H4 (cell line): ENCODE measurements around the gene MICAL3. TPM values are rescaled to one million over a fixed set of nuclear protein-coding genes. Genes with fewer than 3 reads are reported as not detected.
"Not testable (repeated sequence)": the region's sequence is repeated elsewhere in the genome, so short reads cannot be mapped to it uniquely, and the experiment has no call there.

Source experiments
- DNase-seq: peaks from one replicate; pipeline ENCODE4 v3.0.0-alpha.2; 2015; ENCODE audit warnings: low spot score
- total RNA-seq: library from RNA; depleted of rRNA; stranded (reverse); fragments of >200 nt; shearing (Covaris generic); gene quantifications from 2 replicates; pipeline ENCODE4 v1.2.3, GENCODE V29; 2014

Gene MICAL3
- total RNA-seq, 1 experiment from 2014 or later, result 7.0 TPM

DNA sequence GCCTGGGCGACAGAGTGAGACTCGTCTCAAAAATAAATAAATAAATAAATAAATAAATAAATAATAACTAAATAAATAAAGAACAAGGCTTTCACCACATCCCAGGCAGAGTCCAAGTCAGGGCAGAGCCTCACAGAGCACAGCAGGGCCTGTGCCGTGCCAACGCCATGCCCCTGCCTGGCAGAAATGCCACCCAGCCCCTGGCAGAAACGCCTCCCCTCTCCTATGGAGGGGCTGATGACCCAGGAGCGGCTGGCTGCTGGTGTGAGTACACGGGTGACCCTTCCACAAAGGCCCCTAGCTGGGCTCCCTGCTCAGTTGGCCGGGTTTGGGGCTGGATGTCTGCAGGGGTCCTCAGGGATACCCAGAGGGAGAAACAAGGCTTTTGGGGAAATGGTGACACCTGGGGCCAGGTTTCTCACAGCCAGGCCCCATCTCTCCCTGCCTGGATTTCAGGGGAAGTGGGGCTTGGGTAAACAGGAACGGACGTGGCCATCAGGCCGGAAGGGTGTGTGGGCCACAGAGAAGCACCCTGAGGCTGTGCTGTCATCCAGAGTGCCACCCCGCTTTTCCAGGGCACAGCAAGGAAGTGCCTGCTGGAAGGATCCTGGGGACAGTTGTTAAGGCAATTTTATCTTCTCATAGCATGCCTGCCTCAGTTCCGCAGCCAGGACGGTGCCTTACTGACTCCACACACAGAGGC lies 255.2 kb downstream of the MICAL3 start:
- DNase-seq, result no peak

DNA sequence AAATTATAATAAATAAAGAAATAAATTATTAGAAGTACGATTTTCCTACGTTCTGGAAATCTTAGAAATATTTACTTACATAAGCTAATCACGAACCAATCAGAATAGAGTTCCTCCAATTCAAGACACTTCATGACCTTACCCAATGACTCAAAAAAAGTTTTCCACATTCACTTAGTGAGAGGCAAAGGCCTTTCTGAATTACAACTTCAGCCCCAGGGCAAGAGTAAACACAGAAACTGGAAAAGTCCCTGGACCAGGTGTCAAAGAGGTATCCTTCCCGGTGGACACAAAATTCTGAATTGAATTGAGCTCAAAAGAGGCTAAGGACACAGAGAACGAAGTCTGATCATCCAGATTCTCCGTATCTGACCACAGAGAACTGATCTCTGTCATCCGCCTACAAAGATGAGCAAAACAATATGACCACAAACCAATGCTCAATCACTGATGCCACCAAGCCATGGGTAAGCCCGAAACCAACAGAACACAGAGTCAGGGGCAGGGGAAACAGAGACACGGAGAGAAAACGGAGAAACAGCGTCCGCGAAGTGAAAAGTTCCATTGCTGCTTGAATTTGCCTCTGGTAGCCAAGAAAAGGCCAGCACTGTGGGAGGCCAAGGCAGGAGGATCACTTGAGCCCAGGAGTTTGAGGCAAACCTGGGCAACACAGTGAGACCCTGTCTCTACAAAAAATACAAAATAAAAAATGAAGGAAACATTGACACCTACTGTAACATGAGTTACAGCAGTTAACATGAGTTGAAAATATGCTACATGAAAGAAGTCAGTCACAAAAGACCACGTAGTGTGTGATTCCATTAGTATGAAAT lies 256.9 kb downstream of the MICAL3 start:
- DNase-seq, result no peak

DNA sequence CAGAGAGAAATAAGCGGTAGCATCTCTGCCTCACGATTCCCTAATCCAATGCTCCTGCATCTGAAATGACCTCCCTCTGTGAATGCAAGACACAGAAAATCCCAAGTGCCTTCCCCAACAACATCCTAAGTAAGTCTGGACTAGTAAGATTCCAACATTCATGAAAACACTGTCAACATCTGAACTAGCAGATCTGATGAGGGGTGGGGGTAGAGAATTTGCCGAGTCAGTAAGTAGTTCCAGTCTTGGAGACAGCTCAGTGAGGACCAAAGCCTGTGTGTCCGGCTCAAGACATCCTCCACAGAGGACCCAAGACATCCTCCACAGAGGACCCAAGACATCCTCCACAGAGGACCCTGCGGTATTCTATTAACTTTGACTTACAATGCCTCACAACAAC lies 259.5 kb downstream of the MICAL3 start:
- not testable (repeated sequence) for DNase-seq

- DNase-seq, result no peak
Measured at GRCh38 chr22:17764036-17764435, 260.3 kb downstream of the MICAL3 start.

DNA sequence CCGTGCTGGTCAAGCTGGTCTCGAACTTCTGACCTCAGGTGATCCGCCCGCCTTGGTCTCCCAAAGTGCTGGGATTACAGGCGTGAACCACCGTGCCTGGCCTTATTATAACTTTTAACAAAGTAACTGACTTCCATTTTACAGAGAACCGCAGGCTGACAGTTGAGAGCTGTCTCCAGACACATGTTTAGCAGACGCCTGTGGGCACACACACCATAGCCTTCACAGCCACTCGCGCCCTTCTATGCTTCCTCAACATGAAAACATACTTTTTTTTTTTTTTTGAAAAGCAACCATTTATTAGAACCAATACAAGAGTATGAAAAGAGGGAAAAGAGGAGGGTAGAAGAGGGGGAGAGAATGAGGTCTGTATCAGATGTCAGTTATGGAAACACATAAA lies 260.9 kb downstream of the MICAL3 start:
- DNase-seq, result not testable (repeated sequence)

- no peak for DNase-seq
Measured at GRCh38 chr22:17761138-17761488, 263.2 kb downstream of the MICAL3 start.

GRCh38 chr22:17754233-17754925 lies 270.0 kb downstream of the MICAL3 start:
- DNase-seq, result no peak

GRCh38 chr22:17753401-17753989 lies 270.9 kb downstream of the MICAL3 start:
- no peak for DNase-seq

- DNase-seq, result no peak
Measured at GRCh38 chr22:17751596-17751995, 272.8 kb downstream of the MICAL3 start.

DNA sequence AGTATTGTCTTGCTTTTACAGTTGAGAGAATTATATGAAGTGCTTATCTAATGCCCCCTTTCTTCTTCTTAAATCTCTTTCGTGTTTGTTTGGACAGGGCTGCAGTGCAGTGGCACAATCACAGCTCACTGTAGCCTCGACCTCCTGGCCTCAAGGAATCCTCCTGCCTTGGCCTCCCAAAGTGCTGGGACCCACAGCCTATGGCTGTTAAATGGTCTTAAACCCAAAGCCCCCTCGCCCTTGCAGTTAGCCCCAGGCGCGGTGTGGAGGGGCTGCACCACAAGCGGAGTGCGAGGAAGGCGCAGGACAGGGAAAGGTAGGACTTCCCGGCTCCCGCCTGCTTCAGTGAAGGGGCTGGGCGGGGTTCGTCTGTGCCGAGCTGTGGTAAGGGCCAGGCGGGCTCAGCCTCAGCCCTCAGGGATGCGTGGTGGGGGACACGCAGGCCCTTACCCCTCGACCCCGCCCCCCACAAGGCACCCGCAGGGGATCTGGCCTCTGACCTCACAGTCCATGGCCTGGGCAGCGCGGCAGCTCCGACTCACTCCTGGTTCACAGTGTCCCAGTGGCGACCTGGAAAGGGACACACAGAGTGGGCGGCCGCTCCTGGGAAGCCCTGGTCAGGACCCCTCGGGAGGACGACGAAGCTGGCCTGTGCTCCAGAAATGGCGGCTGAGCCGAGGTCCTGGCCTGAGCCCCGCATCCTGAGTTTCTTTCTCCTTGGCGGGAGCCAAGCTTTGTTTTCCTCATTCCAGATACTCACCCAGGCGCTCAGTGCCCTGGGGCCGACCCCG lies 274.6 kb downstream of the MICAL3 start:
- DNase-seq, result no peak

DNA sequence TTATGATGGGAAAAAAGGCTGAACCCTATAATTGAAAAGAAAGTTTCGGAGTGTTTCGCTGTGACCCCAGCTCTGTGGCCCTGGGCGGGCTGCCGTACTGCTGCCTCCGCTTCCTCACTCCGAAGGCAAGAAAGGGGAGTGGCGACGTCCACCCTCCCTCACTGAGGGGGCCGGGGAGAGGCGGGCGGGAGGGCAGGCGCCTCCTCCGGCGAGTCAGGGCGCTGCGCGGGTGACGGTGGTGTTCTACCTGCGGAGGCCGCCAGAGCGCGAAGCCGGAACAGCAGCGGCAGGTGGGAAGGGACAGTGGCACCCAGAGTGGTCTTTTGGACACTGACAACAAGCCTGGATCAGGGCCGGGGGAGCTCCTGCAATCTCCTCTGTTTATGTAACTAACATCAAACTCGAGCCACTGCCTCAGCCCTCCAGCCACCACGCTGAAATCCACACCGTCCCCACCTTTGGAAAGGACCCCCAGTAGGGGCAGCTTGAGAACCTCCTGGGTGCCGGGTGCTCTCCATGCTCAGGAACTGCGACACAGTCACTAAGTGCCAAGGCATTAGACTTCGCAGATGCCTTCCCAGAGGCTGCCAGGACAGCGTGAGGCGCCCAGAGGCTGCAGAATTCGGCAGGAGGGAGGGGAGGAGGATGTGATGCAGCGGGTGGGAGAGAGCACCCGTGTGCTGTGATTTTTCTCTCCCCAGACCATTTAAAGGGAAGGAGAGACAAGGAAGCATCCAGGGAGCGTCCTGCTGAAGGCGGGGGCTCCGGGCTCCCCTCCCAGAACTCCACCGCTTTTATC lies 275.6 kb downstream of the MICAL3 start:
- DNase-seq, result no peak

- no peak for DNase-seq
Measured at GRCh38 chr22:17746916-17747315, 277.4 kb downstream of the MICAL3 start.

DNA sequence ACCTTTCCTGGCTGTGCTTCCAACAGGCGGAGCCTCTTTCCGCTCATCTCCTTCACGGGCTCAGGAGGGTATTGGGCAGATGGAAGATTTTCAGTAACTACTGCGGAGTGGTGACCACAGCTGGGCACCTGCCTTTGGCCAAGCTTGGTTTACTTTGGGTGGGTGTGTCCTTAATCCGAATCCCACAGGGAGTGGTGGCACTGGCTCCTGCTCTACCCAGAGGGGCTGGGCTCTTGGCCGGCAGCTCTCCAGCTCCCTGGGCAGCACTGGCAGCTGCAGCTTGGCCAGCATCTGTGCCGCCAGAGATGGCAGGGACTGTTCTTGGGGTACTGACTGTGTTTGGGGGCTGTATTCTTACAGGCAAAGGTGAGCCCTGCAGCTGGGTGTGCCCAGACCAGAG lies 279.9 kb downstream of the MICAL3 start:
- no peak for DNase-seq

GRCh38 chr22:17743661-17744411 lies 280.5 kb downstream of the MICAL3 start:
- no peak for DNase-seq

- peak; percentile 48 for DNase-seq
Measured at GRCh38 chr22:17742527-17742902, 281.8 kb downstream of the MICAL3 start.

DNA sequence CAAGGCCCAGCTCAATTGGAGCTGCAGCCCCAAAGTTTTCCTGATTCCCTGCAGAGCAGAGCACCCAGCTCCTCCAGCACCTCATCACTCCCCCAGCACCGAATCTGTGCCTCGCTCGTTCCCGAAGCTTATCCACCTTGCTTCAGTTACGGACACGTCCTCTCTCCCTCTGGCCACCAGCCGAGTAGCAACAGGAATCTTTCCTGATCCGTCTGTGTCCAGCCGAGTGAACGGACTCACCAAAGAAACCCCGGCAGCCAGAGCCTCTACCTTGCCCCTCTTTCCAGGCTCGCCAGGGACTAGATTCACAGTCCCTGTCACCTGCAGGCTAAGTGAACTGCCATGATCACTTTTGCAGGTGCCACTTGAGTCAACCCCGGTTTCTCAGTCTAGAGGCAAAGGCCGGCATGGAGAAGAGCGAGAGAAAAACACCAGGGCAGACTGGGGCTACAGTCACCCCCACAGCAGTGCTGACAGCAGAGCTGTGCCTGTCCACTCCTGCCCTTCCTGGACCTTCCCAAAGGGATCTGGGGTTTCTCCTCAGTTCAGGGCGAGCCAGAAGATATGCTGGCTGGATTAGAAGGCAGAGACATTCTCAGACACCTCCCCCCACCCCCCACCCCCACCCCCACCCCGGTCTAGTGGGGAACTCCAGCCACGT lies 282.4 kb downstream of the MICAL3 start:
- no peak for DNase-seq

DNA sequence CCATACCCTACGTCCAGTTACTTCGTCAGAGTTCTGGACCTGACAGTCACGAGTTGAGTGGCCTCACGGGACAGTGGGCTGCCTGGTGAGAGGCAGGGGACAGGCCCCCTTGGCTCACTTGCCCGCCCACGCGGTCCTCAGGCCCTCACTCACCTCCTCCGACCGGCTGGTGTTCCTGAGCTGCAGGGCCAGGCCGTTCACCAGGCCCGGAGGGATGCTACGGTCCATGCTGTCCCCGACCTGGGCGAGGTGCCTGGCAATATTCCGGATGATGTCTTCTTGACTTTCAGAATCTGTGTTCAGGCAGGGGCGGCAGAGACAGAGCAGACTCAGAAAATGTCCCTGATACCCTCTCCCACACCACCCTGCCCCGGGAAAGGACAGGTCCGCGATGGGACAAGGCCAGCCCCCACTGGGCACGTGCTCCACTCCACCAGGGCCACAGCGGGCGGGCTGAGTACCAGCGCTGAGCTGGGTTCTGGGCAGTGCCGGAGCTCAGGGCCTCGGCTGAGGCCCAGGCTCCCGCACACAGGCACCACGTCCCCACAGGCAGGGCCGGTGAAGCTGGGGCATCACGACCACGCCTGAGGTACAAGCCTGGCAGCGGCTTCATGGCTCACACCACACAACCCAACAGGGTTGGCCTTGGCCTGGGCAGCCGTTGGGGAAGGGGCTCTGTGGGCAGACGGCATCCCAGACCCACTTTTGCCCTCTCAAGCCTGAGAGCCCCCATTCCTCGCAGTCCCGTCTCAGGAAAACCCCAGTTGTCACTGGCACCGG lies 285.0 kb downstream of the MICAL3 start:
- DNase-seq, result no peak

DNA sequence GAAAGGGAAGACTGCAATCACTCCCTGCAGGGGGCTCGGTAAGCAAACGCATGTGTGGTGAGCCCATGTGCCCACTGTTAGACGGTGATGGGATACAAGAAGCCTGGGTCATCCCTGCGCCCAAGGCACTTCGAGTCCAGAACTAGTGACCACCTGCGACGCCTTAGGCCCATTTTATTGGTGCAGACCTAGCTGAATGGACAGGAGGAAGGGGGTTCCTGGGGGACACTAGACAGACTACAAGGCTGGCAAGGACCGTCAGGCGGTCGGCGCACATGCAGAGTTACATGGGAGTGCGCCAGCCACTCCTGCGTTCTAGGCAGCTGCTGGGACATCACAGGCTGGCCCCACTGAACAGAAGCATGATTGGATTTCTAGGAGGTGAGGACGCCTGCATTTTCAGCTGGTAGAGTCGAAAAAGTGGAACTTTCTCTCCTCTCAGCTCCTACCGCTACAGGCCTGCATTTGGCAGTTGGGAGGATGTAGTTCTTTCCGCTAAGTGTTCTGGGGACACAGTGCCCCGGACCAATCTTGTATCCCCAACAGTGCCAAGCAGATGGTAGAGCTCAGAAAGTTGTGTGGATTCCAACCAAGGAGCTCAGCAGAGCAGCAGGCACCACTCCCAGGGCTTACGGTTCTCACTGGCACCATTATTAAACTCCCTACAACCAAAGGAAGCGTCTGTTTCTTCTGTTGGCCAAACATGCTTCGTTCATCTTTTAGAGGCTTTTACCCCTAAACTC lies 285.8 kb downstream of the MICAL3 start:
- DNase-seq, result no peak
